ENCODE data around the gene TRIM26. TPM values are rescaled to one million over a fixed set of nuclear protein-coding genes. Genes with fewer than 3 reads are reported as not detected.

TRIM26 gene
- total RNA-seq (10 to 100 TPM; 18.4 to 49.6 (median 40.5) TPM), polyA plus RNA-seq (10 to 100 TPM; 25.8 to 37.3 (median 34.8) TPM)
- long read RNA-seq, donor 1 = 0 reads
- long read RNA-seq, donor 2, partial matches to known transcripts = 0 of 1 reads
- long read RNA-seq, donor 2, other reads (novel, unspliced or antisense) = 0 of 1 reads
- long read RNA-seq, donor 3 = 0 reads
- long read RNA-seq, donor 4, partial matches to known transcripts = 0 of 4 reads
- long read RNA-seq, donor 4, other reads (novel, unspliced or antisense) = 4 of 4 reads
- long read RNA-seq, donor 5, transcript TRIM26-267 (9 exons, 3,318 nt) = major isoform, 8 of 41 reads
- long read RNA-seq, donor 5, partial matches to known transcripts = 4 of 41 reads
- long read RNA-seq, donor 5, other reads (novel, unspliced or antisense) = 27 of 41 reads
- long read RNA-seq, donor 6, partial matches to known transcripts = 0 of 6 reads
- long read RNA-seq, donor 6, other reads (novel, unspliced or antisense) = 6 of 6 reads
- long read RNA-seq, donor 7, partial matches to known transcripts = 9 of 9 reads
- long read RNA-seq, donor 7, other reads (novel, unspliced or antisense) = 0 of 9 reads
- long read RNA-seq, donor 8, partial matches to known transcripts = 0 of 1 reads
- long read RNA-seq, donor 8, other reads (novel, unspliced or antisense) = 0 of 1 reads
- long read RNA-seq, donor 9 = 0 reads
- long read RNA-seq, donor 10, partial matches to known transcripts = 0 of 1 reads
- long read RNA-seq, donor 10, other reads (novel, unspliced or antisense) = 0 of 1 reads

- peak; percentile 98 to 99 (median 98) for DNase-seq
- H3K27ac ChIP-seq = peak within 1 kb of the TSS; percentile 78 to 99 (median 98)
- H3K4me1 ChIP-seq (replicated peaks in 1 of 2) = peaks cover 15 to 19% of the 10 kb centered on the region in 2 donors
- no peaks in the 10 kb centered on the region for H3K9me3 ChIP-seq (replicated peaks in 1 of 3)
- no peaks in the 10 kb centered on the region for H3K36me3 ChIP-seq (replicated peaks in 1 of 2)
- intact Hi-C loops (cut with DNase I) = no loop called here
- H3K27me3 ChIP-seq = no peaks in the 10 kb centered on the region
- TF ChIP-seq POLR2A (IDR thresholded peaks at IDR 0.05) (peak; percentile 95 to 99), CTCF (IDR thresholded peaks at IDR 0.05) (no peak)
- H3K4me3 ChIP-seq = peak within 1 kb of the TSS; percentile 17 to 78 (median 68)
- 0% methylated on average over 25 to 59 of the region's 59 CpGs for WGBS, 4 donors
Observed at GRCh38 chr6:30212865-30213666, at the start of gene TRIM26. Gene TRIM26 (minus strand): TSS chr6:30213406. CDS start chr6:30199103, 14,303 bp downstream.

GRCh38 chr6:30260036-30260504 lies 46.9 kb upstream of the TRIM26 start:
- TF ChIP-seq POLR2A (IDR thresholded peaks at IDR 0.05) = no peak
- no peak for TF ChIP-seq CTCF (IDR thresholded peaks at IDR 0.05)
- no peaks in the 10 kb centered on the region for H3K27me3 ChIP-seq
- peak overlapping the region in 2 of 4 donors; percentile 63 to 81 for H3K4me3 ChIP-seq
- intact Hi-C loops (cut with DNase I) = no loop called here
- H3K9me3 ChIP-seq (replicated peaks in 1 of 3) = no peaks in the 10 kb centered on the region
- 0 to 17% (median 8%) methylated on average over 1 to 40 of the region's 40 CpGs for WGBS, 4 donors
- peaks cover 12 to 13% of the 10 kb centered on the region in 2 donors for H3K4me1 ChIP-seq (replicated peaks in 1 of 2)
- no peaks in the 10 kb centered on the region for H3K36me3 ChIP-seq (replicated peaks in 1 of 2)
- DNase-seq = peak in 2 of 7 donors; percentile 5 to 23
- H3K27ac ChIP-seq = peak overlapping the region in 3 of 5 donors; percentile 54 to 83 (median 72)

- Histone ChIP-seq H3K4me3 (peak overlapping the region; percentile 10 to 81 (median 50)), H3K9me3 (replicated peaks in 1 of 3) (no peaks in the 10 kb centered on the region), H3K36me3 (replicated peaks in 1 of 2) (no peaks in the 10 kb centered on the region), H3K4me1 (replicated peaks in 1 of 2) (peaks cover 11 to 12% of the 10 kb centered on the region in 2 donors), H3K27me3 (no peaks in the 10 kb centered on the region), H3K27ac (peak overlapping the region in 4 of 5 donors; percentile 45 to 83 (median 63))
- peak; percentile 73 to 89 (median 78) for DNase-seq
- TF ChIP-seq POLR2A (IDR thresholded peaks at IDR 0.05) (peak; percentile 18 to 55), CTCF (IDR thresholded peaks at IDR 0.05) (peak in 4 of 6 experiments; percentile 16 to 47 (median 26))
- intact Hi-C loops (cut with DNase I) = no loop called here
- WGBS, 4 donors = 1 to 8% (median 2%) methylated on average over 4 to 56 of the region's 56 CpGs
Observed at GRCh38 chr6:30259140-30260035, 46.2 kb upstream of the TRIM26 start.
